ENCODE results near the gene METTL8.
"Not testable (repeated sequence)": the region's sequence is repeated elsewhere in the genome, so short reads cannot be mapped to it uniquely, and the experiment has no call there.

METTL8 gene

DNA sequence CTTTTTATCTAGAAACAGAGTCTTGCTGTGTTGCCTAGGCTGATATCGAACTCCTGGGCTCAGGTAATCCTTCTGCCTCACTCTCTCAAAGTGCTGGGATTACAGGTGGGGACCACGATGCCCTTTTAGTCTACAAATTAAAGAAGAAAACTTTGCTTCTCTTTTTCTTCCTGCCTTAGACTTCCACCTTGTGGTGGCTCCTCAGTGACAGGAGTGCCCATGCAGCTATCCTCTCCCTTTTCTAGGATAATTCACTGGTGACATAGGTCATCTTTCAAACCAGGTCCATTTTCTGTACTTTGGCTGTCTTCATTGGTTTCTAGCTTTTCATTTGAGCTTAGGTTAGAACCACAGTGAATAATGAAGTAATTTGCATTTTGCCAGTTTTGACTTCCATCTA, 13.9 kb upstream of the METTL8 start:
- no peaks in the 10 kb centered on the region for H3K9me3 ChIP-seq (ENCODE audit: low read length)
- no peak overlapping the region for H2AFZ ChIP-seq (ENCODE audit: low read depth, low read length)
- H3K4me1 ChIP-seq (ENCODE audit: insufficient read depth, low read length), result no peaks in the 10 kb centered on the region
- peaks cover 53% of the 10 kb centered on the region for H3K36me3 ChIP-seq (ENCODE audit: insufficient read depth, low read length)
- no peaks in the 10 kb centered on the region for H3K27me3 ChIP-seq (ENCODE audit: insufficient read depth, low read length)
- no peak overlapping the region for H3K4me3 ChIP-seq (ENCODE audit: low read length)

DNA sequence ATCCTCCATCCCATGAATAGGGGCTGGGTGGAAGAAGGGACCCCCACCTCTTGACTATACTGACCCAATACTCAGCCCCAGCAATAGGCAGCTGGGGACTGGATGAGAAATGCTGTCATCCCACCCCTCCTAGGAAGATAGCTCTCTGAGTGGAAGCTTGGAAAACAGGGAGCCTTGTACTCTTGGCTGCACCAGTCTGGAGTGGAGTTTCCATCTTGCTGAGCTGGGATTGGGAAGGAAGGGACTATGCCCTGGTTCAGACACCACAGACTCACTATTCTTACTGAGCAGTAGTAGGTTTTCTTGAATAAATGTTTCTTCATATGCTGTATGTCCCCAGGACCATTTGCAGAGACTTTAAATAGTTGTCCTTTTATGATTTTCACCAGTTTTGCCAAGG, 7.7 kb upstream of the METTL8 start:
- Histone ChIP-seq H3K27me3 (ENCODE audit: insufficient read depth, low read length) (no peaks in the 10 kb centered on the region), H3K4me1 (ENCODE audit: insufficient read depth, low read length) (no peaks in the 10 kb centered on the region), H3K9me3 (ENCODE audit: low read length) (no peaks in the 10 kb centered on the region), H2AFZ (ENCODE audit: low read depth, low read length) (no peak overlapping the region), H3K4me3 (ENCODE audit: low read length) (no peak overlapping the region), H3K36me3 (ENCODE audit: insufficient read depth, low read length) (peaks cover 57% of the 10 kb centered on the region)

DNA sequence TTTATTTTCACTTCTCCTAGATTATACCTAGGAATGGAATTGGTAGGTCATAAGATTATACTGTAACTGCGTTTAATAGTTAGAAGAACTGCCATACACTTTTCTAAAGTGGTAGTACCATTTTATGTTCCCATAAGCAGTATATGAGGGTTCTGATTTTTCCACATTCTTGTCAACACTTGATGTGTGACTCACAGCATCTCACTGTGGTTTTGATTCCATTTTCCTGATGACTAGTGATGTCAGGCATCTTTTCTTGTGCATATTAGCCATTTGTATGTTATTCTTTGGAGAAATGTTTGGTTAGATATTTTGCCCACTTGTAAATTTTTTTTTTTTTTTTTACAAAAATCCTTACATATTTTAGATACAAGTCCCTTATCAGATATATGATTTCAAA, 2.5 kb upstream of the METTL8 start:
- Histone ChIP-seq H3K4me1 (ENCODE audit: insufficient read depth, low read length) (peaks cover 17% of the 10 kb centered on the region), H3K9me3 (ENCODE audit: low read length) (peaks cover 2% of the 10 kb centered on the region), H2AFZ (ENCODE audit: low read depth, low read length) (no peak overlapping the region), H3K27me3 (ENCODE audit: insufficient read depth, low read length) (no peaks in the 10 kb centered on the region), H3K4me3 (ENCODE audit: low read length) (no peak overlapping the region), H3K36me3 (ENCODE audit: insufficient read depth, low read length) (peaks cover 40% of the 10 kb centered on the region)

DNA sequence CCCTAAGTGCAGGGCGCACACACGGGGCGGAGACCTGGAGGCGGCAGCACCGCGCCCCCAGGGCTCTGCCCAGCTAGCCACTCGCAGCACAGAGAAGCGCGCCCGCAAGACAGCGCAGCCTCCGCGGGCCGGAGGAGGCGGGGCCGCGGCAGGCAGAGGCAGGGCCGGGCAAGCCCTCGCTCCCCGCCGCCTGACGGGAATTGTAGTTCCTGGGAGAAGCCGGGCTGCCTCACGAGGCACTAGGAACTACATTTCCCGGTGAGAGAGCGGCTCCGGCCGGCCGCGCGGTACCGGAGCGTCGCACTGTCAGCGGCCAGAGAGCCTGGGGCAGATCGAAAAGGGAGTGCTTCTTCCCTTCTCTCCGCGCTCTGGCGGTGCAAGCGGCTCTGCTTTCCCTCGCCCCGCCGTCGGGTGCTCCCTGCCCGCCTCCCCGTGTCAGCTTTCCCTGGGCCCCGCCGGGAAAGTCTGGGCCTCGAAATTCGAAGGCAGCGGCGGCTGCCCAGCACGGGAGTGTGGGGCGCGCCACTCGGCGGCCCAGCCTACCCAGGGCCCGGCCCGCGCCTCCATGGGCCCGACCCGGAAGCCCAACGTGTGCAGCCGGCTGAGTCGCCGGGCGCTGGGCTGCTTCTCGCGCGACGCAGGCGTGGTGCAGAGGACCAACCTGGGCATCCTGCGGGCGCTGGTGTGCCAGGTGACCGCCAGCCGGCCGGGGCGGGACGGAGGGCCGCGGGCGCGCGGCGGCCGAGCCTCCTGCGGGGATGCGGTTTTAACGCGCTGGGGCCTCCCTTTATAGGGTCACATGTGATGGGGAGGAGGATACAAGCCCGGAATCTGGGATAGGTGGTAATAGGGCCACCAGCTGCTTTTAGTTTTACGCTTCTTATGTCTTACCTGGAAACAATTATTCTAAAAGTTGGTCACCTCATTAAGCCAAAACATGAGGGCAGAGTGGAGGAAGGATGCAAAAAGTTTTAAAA, 511 bp upstream of the METTL8 start, which contains the start of gene DCAF17:
DCAF17 (plus strand) TSS at position 214 of the 977 bp plus-strand sequence; CDS start at position 566, 352 bp downstream.
- H3K4me3 ChIP-seq (ENCODE audit: low read length), result peak within 1 kb of the TSS; percentile 76

DNA sequence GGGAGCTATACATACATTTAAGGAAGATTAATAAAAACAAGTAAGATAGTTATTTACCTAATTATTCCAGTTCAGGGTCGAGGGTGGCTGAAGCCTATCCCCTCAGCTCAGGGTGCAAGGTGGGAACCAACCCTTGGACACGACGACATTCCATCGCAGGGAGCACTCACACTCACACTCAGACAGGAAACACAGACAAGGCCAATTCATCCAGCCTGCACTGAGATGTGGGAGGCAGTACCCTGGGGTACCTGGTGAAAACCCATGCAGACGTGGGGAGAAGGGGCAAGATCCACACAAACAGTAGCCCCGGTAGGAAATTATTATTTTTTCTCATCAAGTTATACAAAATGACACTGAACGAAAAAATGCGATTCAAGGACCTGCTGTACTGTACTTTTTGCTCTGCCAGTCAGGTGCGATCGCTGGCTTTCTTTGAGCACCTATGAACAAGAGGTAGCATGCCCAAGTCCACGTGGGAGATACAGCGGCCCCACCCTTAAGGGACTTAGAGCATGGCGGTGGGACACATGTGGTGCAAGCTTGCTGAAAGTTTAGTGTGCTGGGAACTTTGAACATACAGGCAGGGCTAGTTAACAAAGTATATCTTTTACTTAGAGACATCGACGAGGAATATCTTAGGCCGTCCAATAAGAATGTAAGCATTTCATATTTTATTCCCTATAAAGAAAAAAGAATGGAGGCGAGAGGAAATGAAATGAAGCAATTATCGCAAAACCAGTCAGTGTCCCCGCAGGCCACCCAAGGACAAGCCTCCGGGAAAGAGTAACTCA, 624 bp downstream of the METTL8 start:
- Histone ChIP-seq H3K4me1 (ENCODE audit: insufficient read depth, low read length) (peaks cover 20% of the 10 kb centered on the region), H2AFZ (ENCODE audit: low read depth, low read length) (peak overlapping the region; percentile 84), H3K9me3 (ENCODE audit: low read length) (peaks cover 2% of the 10 kb centered on the region), H3K36me3 (ENCODE audit: insufficient read depth, low read length) (peaks cover 16% of the 10 kb centered on the region), H3K4me3 (ENCODE audit: low read length) (peak overlapping the region; percentile 76), H3K27me3 (ENCODE audit: insufficient read depth, low read length) (no peaks in the 10 kb centered on the region)

More for the DNA sequence above, 511 bp upstream of the METTL8 start, which contains the start of gene DCAF17:
- Histone ChIP-seq H3K4me1 (ENCODE audit: insufficient read depth, low read length) (peaks cover 20% of the 10 kb centered on the region), H3K36me3 (ENCODE audit: insufficient read depth, low read length) (peaks cover 25% of the 10 kb centered on the region), H3K27me3 (ENCODE audit: insufficient read depth, low read length) (no peaks in the 10 kb centered on the region), H3K9me3 (ENCODE audit: low read length) (peaks cover 2% of the 10 kb centered on the region), H2AFZ (ENCODE audit: low read depth, low read length) (peak within 1 kb of the TSS; percentile 84)

DNA sequence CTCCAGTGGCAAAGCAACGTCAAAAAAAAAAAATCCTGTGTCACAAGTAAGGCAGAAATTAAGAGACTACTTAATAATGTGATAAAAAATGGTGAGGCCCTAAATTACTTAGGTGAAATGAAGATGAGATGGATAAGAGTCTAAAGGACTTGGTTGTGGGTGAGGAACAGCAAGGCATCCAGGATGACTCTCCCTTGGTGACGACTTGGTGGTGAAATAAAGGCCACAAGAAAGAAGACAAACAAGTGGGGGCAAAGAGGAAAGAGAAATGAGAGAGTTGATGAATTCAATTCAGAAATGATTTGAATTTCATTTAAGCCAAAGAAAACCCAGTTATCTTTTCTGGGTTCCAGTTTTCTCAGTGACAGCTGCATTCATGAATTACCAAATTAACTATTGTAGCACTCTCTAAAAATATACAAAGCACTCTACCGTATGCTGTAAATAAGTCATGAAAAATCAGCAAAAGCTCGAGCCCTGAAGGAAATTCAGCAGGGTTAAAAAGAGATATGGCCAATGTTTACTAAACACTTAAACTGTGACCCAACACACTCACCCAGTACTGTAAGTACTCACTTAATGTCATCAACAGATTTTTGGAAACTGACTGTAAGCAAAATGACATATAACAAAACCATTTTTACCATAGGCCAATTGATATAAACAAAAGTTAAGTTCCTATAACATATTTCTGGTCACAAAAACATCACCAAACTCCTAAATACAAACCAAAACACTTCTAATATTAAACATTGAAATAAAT, 1.4 kb downstream of the METTL8 start:
- Histone ChIP-seq H3K4me1 (ENCODE audit: insufficient read depth, low read length) (peaks cover 20% of the 10 kb centered on the region), H3K36me3 (ENCODE audit: insufficient read depth, low read length) (peaks cover 11% of the 10 kb centered on the region), H3K4me3 (ENCODE audit: low read length) (peak overlapping the region; percentile 76), H3K27me3 (ENCODE audit: insufficient read depth, low read length) (no peaks in the 10 kb centered on the region), H2AFZ (ENCODE audit: low read depth, low read length) (no peak overlapping the region), H3K9me3 (ENCODE audit: low read length) (peaks cover 2% of the 10 kb centered on the region)

DNA sequence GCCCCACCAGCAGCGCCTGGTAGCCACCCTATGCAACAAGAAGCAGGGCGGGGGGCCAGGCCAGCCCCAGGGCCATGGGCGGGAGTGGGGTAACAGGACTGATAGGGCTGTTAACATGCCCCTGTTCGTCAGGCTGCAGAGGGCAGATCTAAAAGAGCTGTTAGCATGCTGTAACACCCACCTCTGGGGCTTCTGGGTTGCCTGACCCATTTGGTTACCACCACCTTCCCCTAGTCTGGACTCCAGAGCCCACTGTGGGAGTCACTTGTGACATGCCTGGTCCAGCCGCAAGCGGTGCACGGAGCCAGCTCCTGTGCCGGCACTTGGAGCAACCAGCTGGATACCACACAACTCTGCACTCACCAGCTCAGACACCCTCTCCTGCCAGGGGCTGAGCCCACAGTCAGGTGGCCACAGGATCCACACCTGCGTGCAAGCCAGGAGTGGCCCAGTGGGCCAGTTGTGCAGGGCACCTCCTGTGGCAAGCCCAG, 2.1 kb downstream of the METTL8 start:
- Histone ChIP-seq H3K4me3 (ENCODE audit: low read length) (no peak overlapping the region), H3K4me1 (ENCODE audit: insufficient read depth, low read length) (peaks cover 20% of the 10 kb centered on the region), H3K27me3 (ENCODE audit: insufficient read depth, low read length) (no peaks in the 10 kb centered on the region), H3K9me3 (ENCODE audit: low read length) (peaks cover 2% of the 10 kb centered on the region), H2AFZ (ENCODE audit: low read depth, low read length) (no peak overlapping the region), H3K36me3 (ENCODE audit: insufficient read depth, low read length) (peaks cover 7% of the 10 kb centered on the region)

DNA sequence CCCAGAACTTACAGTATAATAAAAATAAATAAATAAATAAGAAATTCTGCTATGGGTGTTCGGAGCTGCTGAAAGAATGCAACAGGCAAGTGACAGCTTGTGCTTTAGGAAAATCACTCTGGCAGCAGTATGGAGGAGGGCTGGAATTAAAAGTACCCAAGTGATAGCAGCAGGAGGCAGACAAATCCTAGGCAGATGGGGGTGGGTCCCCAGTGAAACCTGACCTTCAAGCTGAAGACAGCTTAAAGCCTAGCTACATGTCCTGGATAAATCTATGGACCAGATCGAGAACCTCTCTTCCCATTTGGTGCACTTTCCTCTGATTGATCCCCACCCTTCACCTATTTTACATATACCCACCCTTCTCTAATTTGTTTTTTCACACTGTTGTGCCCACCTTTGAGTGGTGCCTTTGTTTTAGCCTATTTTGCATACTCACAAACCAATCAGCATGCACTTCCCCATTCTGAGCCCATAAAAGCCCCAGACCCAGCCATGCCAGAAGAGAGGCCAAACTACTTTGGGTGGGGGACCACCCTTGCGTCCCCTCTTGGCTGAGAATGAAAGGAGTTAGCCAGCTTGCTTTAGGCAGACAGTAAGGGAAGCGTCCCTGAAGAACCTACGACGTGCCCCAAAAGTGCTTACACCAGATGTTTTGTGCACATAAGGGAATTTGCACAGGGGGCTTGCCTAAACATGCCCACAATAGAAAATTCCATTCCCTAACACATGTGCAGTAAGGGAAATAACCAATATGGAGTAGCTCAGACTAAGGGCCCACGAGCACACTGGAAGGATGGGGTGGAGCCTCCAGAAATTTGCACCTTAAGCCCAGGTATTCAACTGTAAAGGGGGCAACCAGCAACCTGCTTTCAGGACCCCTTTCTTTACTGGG, 3.0 kb downstream of the METTL8 start:
- H3K4me1 ChIP-seq (ENCODE audit: insufficient read depth, low read length), result peaks cover 20% of the 10 kb centered on the region
- H2AFZ ChIP-seq (ENCODE audit: low read depth, low read length), result no peak overlapping the region
- no peak overlapping the region for H3K4me3 ChIP-seq (ENCODE audit: low read length)
- H3K27me3 ChIP-seq (ENCODE audit: insufficient read depth, low read length), result no peaks in the 10 kb centered on the region
- H3K9me3 ChIP-seq (ENCODE audit: low read length), result no peaks in the 10 kb centered on the region
- H3K36me3 ChIP-seq (ENCODE audit: insufficient read depth, low read length), result peaks cover under 1% of the 10 kb centered on the region

DNA sequence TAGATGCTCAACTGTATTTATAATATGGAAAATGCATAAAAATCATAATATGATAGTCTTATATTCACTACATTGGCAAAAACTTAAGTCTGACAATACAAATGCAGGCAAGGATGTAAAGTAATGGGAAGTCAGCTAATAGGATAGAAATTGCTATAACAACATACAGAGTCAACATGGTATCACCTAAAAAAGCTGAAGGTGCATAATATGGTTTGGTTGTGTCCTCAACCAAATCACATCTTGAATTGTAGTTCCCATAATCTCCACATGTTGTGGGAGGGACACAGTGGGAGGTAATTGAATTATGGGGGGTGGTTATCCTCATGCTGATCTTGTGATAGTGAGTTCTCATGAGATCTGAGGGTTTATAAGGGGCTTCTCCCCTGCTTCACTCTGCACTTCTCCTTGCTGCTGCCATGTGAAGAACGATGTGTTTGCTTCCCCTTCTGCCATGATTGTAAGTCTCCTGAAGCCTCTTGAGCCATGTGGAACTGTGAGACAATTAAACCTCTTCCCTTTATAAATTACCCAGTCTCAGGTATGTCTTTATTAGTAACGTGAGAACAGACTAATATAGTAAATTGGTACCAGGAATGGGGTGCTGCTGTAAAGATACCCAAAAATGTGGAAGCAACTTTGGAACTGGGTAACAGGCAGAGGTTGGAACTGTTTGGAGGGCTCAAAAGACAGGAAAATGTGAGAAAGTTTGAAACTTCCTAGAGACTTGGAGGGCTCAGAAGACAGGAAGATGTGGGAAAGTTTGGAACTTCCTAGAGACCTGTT, 10.9 kb downstream of the METTL8 start:
- not testable (repeated sequence) for H2AFZ ChIP-seq (ENCODE audit: low read depth, low read length); H3K27me3 ChIP-seq (ENCODE audit: insufficient read depth, low read length); H3K4me1 ChIP-seq (ENCODE audit: insufficient read depth, low read length); H3K4me3 ChIP-seq (ENCODE audit: low read length); H3K36me3 ChIP-seq (ENCODE audit: insufficient read depth, low read length)
- H3K9me3 ChIP-seq (ENCODE audit: low read length), result peaks cover 10% of the 10 kb centered on the region

DNA sequence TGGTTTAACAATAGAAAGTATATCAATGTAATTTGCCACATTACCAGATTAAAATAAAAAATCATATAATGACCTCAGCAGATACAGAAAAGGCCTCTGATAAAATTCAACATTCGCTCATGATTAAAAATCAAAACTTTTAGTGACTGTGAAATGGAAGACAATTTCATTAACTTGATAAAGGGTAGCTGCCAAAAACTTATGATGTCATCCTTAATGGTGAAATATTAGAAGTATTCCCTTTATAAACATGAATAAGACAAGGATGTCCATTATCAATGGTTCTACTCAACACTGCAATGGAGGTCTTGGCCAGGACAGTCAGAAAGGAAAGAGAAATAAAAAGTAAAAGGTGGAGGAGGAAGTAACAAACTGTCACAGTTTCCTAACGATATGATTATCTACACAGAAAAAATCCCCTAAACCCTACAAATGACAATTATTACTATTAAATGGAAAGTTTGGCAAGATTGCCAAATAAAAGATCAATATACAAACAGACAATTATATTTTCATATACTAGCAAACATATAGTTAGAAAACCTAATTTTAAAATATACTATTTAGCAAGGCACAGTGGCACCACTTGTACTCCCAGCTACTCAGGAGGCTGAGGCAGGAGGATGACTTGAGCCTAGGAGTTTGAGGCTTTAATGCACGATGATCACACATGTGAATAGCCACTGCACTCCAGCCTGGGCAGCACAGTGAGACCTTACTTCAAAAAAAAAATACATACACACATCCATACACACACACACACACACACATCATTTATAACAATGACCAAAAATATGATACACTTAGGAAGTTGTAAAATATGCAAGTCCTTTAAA, 12.8 kb downstream of the METTL8 start:
- H2AFZ ChIP-seq (ENCODE audit: low read depth, low read length), result no peak overlapping the region
- no peak overlapping the region for H3K4me3 ChIP-seq (ENCODE audit: low read length)
- no peaks in the 10 kb centered on the region for H3K36me3 ChIP-seq (ENCODE audit: insufficient read depth, low read length)
- no peaks in the 10 kb centered on the region for H3K27me3 ChIP-seq (ENCODE audit: insufficient read depth, low read length)
- H3K4me1 ChIP-seq (ENCODE audit: insufficient read depth, low read length), result no peaks in the 10 kb centered on the region
- H3K9me3 ChIP-seq (ENCODE audit: low read length), result peaks cover 10% of the 10 kb centered on the region

DNA sequence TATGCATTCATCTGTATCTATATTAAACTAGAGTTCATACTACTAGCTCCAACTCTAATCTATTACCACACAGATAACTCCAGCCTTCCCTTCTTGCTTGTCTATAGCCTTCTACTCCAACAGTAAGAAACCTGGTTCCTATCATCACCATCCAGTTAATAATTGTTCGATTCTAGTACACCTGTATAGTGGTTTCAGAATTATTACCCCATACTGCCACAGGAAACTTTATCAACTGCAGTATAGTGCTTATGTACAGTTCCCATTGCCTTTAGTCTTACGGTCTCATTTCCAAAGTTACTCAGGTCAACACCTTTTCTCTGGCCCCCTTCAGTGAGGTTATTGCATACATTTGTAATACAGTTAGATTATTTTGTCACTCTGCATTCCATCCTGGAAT, 14.5 kb downstream of the METTL8 start:
- H3K9me3 ChIP-seq (ENCODE audit: low read length), result peaks cover 7% of the 10 kb centered on the region
- H3K4me3 ChIP-seq (ENCODE audit: low read length), result no peak overlapping the region
- no peaks in the 10 kb centered on the region for H3K4me1 ChIP-seq (ENCODE audit: insufficient read depth, low read length)
- H2AFZ ChIP-seq (ENCODE audit: low read depth, low read length), result no peak overlapping the region
- no peaks in the 10 kb centered on the region for H3K36me3 ChIP-seq (ENCODE audit: insufficient read depth, low read length)
- no peaks in the 10 kb centered on the region for H3K27me3 ChIP-seq (ENCODE audit: insufficient read depth, low read length)
